ENCODE results near the gene GSK3B. TPM values are rescaled to one million over a fixed set of nuclear protein-coding genes. Genes with fewer than 3 reads are reported as not detected.

Gene GSK3B
- total and polyA plus RNA-seq, 2 donors (not counting 3 experiments of a cell fraction or from before 2014, with no cell fraction given): 22.1 to 50.1 TPM

DNA sequence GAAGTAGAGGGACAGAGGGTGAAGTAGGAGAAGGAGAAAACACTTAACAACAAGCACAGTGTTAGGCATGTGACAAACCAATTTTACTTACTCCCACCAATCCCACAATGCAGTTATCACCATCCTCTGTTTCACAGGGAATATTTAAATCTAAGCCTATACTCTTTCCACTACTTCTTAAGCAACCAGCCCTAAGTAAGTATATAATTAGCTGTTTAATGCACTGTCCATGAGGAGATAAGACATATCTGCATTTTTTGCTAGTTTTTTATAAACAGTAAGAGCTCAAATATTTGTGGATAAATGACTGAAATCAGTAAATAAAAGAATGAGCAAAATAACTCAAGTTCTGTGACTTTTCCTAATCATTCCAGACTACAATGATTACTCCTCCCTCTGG, 62.7 kb downstream of the GSK3B start:
- Histone ChIP-seq H3K4me3 (replicated peaks in 1 of 3; ENCODE audit: insufficient read depth in 1 of 3, low read depth in 1 of 3, low read length in 3 of 3) (no peak overlapping the region), H3K9me3 (replicated peaks; ENCODE audit: control insufficient read depth, insufficient read depth, low read length) (no peaks in the 10 kb centered on the region), H3K36me3 (ENCODE audit: control insufficient read depth in 2 of 2, extremely low read depth in 1 of 2, insufficient read depth in 2 of 2, low read length in 2 of 2) (no peaks in the 10 kb centered on the region), H2AFZ (ENCODE audit: low read depth, low read length) (no peak overlapping the region), H3K4me1 (ENCODE audit: control insufficient read depth, extremely low read depth, insufficient read depth, low read length) (no peaks in the 10 kb centered on the region), H3K9me1 (replicated peaks; ENCODE audit: control insufficient read depth, extremely low read depth, insufficient read depth, low read length) (no peaks in the 10 kb centered on the region), H3K9ac (replicated peaks; ENCODE audit: extremely low read depth, insufficient read depth, low read length) (no peak overlapping the region), H3K4me2 (ENCODE audit: insufficient read depth, low read length) (no peak overlapping the region), H4K20me1 (replicated peaks; ENCODE audit: control insufficient read depth, extremely low read depth, insufficient read depth, low read length) (peaks cover 20% of the 10 kb centered on the region), H3K79me2 (ENCODE audit: control insufficient read depth, insufficient read depth, low read length) (peaks cover 97% of the 10 kb centered on the region), H3K27ac (ENCODE audit: insufficient read depth, low read depth, low read length) (no peak overlapping the region), H3K27me3 (ENCODE audit: control insufficient read depth in 2 of 2, insufficient read depth in 2 of 2, low read length in 2 of 2) (no peaks in the 10 kb centered on the region)
- FAIRE-seq (no peak), DNase-seq (ENCODE audit: low read depth, low spot score) (no peak)
- BruUV-seq (replicated peaks): no TSS peak
- dilution Hi-C loops (cut with MboI; ENCODE audit: extremely low pct_ligation_motif_present, low sequenced_read_pairs) (no loop called here), intact Hi-C loops (cut with micrococcal nuclease) (no loop called here)
- POLR2A ChIA-PET: interaction anchor here (0.6 kb wide), 1 partner anchor 9 kb away, joined by 3 read pairs; no protein-coding TSS in a partner anchor
- TF ChIP-seq JUN (IDR thresholded peaks at IDR 0.05; ENCODE audit: borderline replicate concordance, insufficient read depth, insufficient read length, low read depth) (no peak), POLR2A (IDR thresholded peaks at IDR 0.05; ENCODE audit: low read depth, low read length) (no peak), MAX (IDR thresholded peaks at IDR 0.05; ENCODE audit: insufficient read depth, insufficient read length) (no peak), FOS (IDR thresholded peaks at IDR 0.05; ENCODE audit: borderline replicate concordance, insufficient read depth, low read length) (no peak), GATA2 (IDR thresholded peaks at IDR 0.05; ENCODE audit: insufficient read depth, insufficient read length, low read depth, low read length) (no peak), CTCF (IDR thresholded peaks at IDR 0.05; ENCODE audit: extremely low read depth in 1 of 2, insufficient read depth in 1 of 2, low read depth in 1 of 2, low read length in 2 of 2) (no peak), POLR2AphosphoS5 (IDR thresholded peaks at IDR 0.05; ENCODE audit: insufficient read depth, low read depth, low read length) (no peak), EZH2 (IDR thresholded peaks at IDR 0.05; ENCODE audit: borderline replicate concordance, low read depth, low read length, severe bottlenecking) (no peak)
- CTCF ChIA-PET: no interaction called here
